ENCODE results near the gene FOXO6.

GRCh38 chr1:41312991-41313645 is 48.1 kb upstream of the FOXO6 start:
- TF ChIP-seq CTCF (conservative IDR thresholded peaks at IDR 0.05 in 1 of 2, IDR thresholded peaks at IDR 0.05 in 1 of 2; ENCODE audit: low read depth in 1 of 2, low read length in 2 of 2) = no peak
- TF ChIP-seq EZH2 (IDR thresholded peaks at IDR 0.05; ENCODE audit: low read length, missing control alignments) = no peak

All from fibroblast of lung (primary cell).